GM20000 (cell line): Measurements from ENCODE around the gene CHST11.

Experiments
- DNase-seq: peaks from one replicate; pipeline ENCODE4 v3.0.0; 2012; ENCODE audit warnings: low spot score
- CTCF ChIP-seq: IDR thresholded peaks from 2 replicates; pipeline ENCODE4 v1.5.1; 2012; ENCODE audit warnings: mild to moderate bottlenecking, control low read depth; ENCODE audit errors: extremely low read depth, missing control alignments

Gene CHST11

GRCh38 chr12:104566244-104566993 is 109.7 kb downstream of the CHST11 start:
- TF ChIP-seq CTCF = no peak
- DNase-seq = no peak

GRCh38 chr12:104567832-104568486 is 111.2 kb downstream of the CHST11 start:
- no peak for TF ChIP-seq CTCF
- DNase-seq = no peak

GRCh38 chr12:104568487-104568868 is 111.7 kb downstream of the CHST11 start:
- DNase-seq = no peak
- TF ChIP-seq CTCF = no peak

GRCh38 chr12:104568935-104569334 is 112.2 kb downstream of the CHST11 start:
- no peak for TF ChIP-seq CTCF
- DNase-seq = no peak

GRCh38 chr12:104569346-104570173 is 112.8 kb downstream of the CHST11 start:
- no peak for TF ChIP-seq CTCF
- peak; percentile 55 for DNase-seq

GRCh38 chr12:104570174-104570907 is 113.6 kb downstream of the CHST11 start:
- no peak for DNase-seq
- TF ChIP-seq CTCF = no peak
